Adrenal gland (tissue), 5 donors: Measurements from ENCODE around the gene TLE7.

Experiments used
- CTCF ChIP-seq, 6 experiments: fragments of 450-650 bp in 4 of 6; fragments of 200-600 bp in 2 of 6; sonication (generic) in 1 of 6; IDR thresholded peaks; 1 replicate in 5 of 6; 2 replicates in 1 of 6; pipeline versions ENCODE4 v1.5.1 to v1.8.0; 2016 to 2021; ENCODE audit warnings: antibody characterized with exemption in 6 of 6, mild to moderate bottlenecking in 2 of 6, moderate library complexity in 1 of 6
- POLR2A ChIP-seq, 2 donors: fragments of 450-650 bp; IDR thresholded peaks; one replicate each; pipeline ENCODE4 v1.6.1; 2017; ENCODE audit warnings: antibody characterized with exemption in 2 of 2, mild to moderate bottlenecking in 2 of 2, moderate library complexity in 1 of 2
- donor health status: DM: no; HTN: no; CAD: no.

GRCh38 chr16:71413341-71413740, 28.5 kb downstream of the TLE7 start:
- TF ChIP-seq CTCF (IDR thresholded peaks at IDR 0.05) (no peak), POLR2A (IDR thresholded peaks at IDR 0.05) (no peak)
